HCEC 1CT (cell line): Measurements from ENCODE around the gene SLC6A12.

ENCODE experiments used
- DNase-seq: peaks from one replicate; pipeline ENCODE4 v3.0.0-alpha.2; 2017

SLC6A12 gene

GRCh38 chr12:175759-176158 is 38.2 kb downstream of the SLC6A12 start:
- DNase-seq = no peak

- DNase-seq = no peak
Observed at GRCh38 chr12:175250-175649, 38.7 kb downstream of the SLC6A12 start.

DNA sequence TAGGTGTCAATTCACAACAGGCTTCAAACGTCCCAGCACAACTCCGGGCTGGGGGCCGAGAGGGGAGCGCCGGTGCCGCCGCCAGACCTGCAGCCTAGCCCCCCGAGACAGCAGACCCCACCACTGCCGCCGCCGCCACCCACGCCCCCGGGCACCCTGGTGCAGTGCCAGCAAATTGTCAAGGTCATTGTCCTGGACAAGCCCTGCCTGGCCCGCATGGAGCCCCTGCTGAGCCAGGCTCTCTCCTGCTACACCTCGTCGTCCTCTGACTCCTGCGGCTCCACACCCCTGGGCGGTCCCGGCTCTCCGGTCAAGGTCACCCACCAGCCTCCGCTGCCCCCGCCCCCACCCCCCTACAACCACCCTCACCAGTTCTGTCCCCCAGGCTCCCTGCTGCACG is 39.4 kb downstream of the SLC6A12 start:
- no peak for DNase-seq

DNA sequence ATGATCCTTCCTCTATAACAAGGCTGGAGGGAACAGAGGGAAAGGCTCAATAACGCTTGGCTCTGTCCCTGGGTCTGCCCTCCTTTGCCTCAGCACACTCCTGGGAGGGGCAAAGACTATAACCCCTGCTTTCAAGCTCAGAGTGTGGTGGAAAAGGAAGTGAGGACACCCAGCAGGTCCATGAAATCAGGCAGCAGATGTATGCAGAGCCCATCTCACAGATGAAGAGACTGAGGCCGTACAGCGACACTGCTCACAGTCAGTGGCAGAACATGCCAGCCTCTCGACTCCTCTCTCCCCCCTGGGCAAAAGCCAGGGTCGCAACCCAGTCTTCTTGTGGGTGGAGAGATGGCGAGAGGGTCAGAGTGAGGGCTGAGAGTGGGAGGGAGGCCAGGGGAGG is 39.8 kb downstream of the SLC6A12 start:
- no peak for DNase-seq

DNA sequence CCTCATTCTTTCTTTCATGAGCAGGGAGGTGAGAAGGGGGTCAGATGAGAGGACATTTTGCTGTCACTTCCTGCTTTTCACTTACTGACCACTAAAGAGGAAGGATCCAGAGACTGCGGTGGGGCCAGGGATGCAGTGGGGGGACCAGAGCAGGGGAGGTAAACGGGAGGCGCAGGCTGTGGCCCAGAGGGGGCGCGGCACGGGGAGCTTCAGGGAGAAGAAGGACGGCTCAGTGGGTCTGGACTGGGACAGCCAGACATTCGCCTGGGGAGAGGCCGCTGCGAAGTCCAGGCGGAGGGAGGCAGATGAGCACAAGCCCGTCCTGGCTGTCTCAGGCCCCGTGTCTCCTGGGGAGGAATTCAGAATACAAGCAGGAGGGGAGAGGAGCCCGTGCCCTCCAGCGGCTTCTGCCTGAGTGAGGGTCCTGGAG is 41.2 kb downstream of the SLC6A12 start:
- DNase-seq = no peak

DNA sequence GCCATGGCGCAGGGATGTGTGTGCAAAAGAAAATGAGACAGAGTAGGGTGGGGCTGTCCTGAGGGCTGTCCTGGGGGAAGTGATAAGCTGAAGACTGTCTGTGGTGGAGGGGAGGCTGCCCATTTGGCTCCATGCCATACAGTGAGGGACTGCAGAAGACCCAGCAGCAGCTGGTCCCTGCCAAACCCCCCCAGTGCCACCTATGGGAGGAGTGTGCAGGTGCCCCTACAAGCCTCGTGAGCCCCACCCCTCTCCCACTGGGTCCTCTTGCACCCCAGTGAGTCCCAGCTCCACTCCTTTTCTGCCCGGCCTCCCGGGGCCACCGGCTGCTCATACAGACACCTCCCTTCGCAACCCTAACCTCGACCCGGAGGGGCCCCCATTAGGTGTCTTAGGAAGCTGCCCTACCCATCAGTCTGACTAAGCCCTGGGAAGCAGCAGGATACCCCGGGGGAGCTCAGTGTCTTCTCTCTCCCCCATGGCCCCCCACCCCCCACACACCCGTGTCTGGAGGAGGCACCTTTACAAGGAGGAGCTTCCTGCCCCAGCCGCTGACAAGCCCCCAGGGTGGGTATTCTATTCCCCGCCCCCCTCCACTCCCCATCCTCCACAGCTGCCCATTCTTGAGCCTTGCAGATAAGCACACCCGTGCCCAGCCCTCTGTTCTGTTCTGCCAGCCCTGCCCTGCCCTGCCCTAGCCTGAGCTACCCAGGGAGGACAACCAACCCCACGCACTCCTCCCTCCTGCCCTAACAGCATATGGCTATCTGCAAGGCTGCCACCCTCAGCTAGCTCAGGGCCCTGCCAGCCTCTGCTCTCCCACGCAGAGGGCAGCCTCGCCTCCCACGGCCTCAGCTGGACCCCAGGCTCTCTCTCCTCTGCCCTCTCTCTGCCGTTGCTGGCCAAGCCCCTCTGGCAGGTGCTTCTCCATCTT is 41.9 kb downstream of the SLC6A12 start:
- no peak for DNase-seq

DNA sequence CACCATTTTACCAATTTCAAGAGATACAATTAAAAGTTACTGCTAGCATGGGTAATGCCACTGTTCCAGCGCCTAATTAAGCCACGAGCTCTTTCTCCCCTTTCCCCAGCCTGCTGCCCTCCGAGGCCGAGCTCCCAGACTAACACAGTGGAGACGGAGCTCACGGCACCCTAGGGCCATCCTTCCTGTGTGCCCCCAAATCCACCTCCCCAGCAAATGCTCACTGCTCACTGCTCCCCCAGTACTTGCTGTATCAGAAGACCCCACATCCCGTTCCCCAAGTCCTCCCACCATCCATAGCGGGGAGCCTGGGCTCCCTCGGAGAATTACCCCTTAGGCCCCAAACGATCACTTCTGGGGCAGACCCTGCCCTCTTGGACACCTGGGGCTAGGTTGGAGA is 42.7 kb downstream of the SLC6A12 start:
- DNase-seq = no peak

DNA sequence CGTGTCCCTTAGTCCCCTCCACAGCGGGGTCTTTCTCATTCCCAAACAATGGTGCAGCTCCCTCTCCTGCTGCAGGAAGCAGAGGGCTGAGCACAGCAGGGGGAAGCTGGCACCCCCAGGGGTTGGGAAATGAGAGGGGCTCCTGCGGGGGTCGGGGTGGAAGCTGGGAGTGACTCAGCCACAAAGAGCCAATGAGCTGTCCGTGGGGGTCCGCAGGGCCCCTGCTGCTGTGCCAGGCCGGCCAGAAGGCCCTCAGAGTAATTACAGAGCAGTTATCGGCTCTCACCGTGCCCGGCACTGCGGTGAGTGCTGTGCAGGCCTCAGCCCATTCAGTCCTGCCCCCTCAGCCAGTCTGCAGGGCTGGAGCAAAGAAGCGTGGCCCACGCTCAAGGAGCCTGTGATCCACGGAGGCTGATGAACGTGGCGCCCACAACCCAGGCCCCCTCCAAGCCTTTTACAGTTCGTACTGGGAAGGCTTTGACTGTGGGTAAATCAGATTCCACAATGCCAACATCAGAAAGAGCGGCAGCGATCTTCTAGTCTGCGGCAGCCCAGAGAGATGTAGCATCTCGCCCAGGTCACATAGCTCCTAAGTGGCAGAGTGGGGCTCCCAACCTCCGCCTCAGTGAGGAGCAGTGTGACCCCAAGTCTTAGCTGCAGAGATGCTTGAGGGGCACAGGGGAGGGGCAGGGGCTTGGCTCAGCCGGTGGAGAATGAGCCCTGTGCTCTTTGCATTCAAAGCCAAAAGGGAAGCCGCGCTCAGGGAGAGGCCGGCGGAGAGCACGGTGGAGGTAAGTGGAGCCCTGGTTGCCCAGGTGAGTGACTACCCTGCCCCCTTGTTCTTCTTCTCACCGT is 43.4 kb downstream of the SLC6A12 start:
- no peak for DNase-seq

GRCh38 chr12:169528-170370 is 44.2 kb downstream of the SLC6A12 start:
- DNase-seq = no peak

- no peak for DNase-seq
Observed at GRCh38 chr12:168763-169525, 45.0 kb downstream of the SLC6A12 start.

DNA sequence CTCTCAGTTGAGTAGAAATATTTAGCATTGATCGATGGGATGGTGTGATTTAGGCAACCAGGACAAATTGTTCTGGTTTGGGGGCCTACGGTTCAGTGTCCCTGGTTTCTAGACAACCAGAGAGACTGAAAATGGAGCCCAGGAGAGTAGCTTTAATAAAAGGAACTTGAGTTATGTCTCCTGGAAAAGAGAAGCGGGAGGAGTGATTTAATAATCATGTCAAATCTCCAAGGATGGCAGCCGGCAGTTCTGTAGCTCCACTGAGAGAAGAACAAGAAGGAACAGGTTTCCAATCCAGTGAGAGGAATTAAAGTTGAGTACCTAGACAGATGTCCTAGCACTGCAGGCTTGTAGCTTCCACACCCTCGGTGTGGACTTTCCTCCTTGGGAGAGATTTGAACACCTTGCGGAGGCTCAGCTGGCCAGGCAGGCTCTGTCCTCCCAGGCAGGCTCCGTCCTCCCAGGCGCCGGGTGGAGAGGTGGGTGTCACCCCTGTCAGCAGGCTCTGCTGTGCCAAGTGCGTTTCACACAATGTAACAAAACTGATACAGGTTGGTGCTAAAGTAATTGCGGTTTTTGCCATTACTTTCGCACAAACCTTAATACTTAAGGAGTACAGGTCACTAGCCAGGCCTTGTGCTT is 45.9 kb downstream of the SLC6A12 start:
- no peak for DNase-seq

DNA sequence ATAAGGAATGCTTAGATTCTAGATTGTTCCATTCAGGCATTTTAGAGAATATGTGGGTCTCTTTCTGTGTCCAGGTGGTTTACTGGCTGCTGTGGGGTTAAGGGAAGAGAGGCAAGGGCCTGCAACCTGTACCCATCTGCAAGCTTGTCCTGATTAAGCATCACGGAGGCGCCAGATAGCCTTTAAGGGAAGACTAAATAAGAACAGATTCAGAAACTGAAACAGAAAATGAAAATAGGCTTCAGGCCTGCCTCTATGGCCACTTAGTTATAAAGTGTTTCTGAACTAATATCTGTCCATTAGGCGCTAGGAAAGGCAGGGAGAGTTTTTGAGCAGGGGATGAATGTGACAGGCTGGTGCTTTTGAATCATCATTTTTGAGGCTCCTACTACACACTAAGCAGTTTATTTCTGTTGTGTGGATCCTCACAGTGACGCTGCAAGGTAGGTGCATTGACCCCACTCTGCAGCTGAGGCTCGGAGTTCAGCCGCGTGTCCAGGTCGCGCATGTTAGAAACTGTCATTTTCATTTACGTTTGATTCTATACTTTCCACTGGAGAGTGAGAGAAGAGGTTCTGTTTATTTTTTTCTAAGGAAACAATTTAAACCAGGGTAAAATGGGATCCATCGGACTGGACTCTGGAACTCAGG is 47.4 kb downstream of the SLC6A12 start:
- no peak for DNase-seq

- DNase-seq = no peak
Observed at GRCh38 chr12:165862-166368, 48.0 kb downstream of the SLC6A12 start.

DNA sequence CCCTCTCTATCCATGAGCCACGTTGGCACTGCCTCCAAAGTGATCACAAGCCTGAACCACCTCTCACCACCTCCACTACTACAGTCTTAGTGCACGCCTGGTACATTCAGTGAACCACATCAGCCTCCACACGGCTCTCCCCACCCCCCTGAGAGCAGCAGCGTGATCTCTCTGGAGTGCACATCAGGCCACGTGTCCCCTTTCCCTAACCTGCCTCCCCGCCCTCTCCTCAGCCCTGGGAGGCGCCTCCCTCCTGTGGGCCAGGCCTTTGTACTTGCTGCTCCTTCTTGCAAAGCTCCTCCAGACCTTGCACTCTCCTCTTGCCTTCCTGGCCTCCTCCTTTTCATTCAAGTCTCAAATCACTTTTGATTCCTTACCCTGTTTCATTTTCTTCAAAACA is 49.8 kb downstream of the SLC6A12 start:
- no peak for DNase-seq

DNA sequence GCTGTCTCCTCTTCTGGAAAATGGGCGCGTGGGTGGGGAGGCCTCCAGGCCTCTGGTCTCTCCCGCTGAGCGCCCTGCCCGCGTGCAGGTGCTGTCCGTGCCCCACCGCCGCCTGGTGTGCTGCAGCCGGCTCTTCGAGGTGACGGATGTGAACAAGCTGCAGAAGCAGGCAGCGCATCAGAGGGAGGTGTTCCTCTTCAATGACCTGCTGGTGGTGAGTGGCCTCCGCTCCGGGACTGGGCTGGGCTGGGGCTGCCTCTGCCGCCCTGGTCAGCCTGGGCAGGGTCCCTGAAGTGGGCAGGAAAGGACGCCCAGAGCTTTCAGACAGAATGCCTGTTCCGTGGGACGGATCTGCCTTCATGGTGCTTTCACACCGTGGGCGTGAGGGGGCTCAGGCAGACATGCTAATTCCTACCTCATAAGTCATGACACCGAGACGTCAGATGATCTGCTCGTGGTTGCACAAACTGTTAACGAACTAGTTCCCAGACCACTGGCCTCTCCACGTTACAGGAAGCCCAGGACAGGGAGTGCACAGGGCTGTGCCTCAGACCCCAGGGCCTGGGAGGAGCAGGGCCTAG is 50.5 kb downstream of the SLC6A12 start:
- no peak for DNase-seq

- no peak for DNase-seq
Observed at GRCh38 chr12:162467-163307, 51.3 kb downstream of the SLC6A12 start.

DNA sequence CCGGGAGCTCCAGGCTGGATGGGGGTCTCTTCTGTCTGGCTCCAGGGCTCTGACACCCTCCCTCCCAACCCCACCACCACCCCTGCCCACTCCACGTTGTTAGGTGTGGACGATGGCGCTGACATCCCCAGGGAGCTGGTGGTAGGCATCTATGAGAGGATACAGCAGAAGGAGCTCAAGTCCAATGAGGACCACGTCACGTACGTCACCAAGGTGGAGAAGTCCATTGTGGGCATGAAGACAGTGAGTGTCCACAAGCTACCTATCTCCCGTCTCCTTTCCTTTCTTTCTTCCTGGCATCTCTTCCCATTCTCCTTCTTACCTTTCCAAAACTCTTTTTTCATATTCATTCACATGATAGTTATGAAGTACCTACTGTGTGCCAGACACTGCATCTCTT is 52.1 kb downstream of the SLC6A12 start:
- no peak for DNase-seq

GRCh38 chr12:160858-161257 is 53.1 kb downstream of the SLC6A12 start:
- DNase-seq = no peak

DNA sequence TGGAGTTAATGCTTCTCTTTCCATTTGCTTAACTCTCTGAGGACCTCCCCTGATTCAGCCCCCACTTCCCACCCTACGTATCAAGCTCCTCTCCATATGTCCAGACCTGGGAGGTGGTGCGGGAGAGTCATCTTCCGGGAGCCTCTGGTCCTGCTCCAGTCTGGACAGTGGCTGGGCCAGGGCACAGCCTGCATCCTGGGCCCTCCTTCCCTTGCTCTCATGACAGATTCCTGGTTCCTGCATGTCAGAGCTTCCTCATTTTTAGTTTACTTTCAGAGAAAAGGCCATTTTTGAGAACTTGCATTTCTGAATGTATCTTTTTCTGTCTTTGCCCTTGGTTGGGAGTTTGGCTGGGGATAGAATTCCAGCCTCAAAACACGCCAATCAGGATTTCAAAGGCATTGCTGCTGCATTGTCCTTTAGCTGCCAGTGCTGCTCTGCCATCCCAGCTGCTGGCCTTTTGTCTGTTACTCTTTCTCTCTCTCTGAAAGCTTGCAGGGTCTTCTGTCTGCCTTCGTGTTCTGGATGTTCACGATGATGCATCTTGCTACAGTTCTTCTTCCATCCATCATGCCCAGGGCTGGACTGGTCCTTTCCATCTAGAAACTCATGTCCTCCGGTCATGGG is 54.7 kb downstream of the SLC6A12 start:
- DNase-seq = no peak
